ENCODE results near the gene ITPR2.
A peak's percentile ranks its signal among the peaks of the same experiment; 100 is the strongest.
"Not testable (repeated sequence)": the region's sequence is repeated elsewhere in the genome, so short reads cannot be mapped to it uniquely, and the experiment has no call there.

The ITPR2 gene

GRCh38 chr12:26683443-26683842 is 149.6 kb downstream of the ITPR2 start:
- no peak for DNase-seq (ENCODE audit: low read depth)
- no peak for TF ChIP-seq CTCF (conservative IDR thresholded peaks at IDR 0.05; ENCODE audit: control insufficient read depth, insufficient read depth, low read depth, low read length)
- no peak overlapping the region for H3K4me3 ChIP-seq (ENCODE audit: control insufficient read depth, low read depth, low read length)

- DNase-seq (ENCODE audit: low read depth), result peak; percentile 79
- no peak overlapping the region for H3K4me3 ChIP-seq (ENCODE audit: control insufficient read depth, low read depth, low read length)
- no peak for TF ChIP-seq CTCF (conservative IDR thresholded peaks at IDR 0.05; ENCODE audit: control insufficient read depth, insufficient read depth, low read depth, low read length)
Measured at GRCh38 chr12:26680727-26681455, 152.1 kb downstream of the ITPR2 start.

- H3K4me3 ChIP-seq (ENCODE audit: control insufficient read depth, low read depth, low read length), result no peak overlapping the region
- peak; percentile 29 for DNase-seq (ENCODE audit: low read depth)
- no peak for TF ChIP-seq CTCF (conservative IDR thresholded peaks at IDR 0.05; ENCODE audit: control insufficient read depth, insufficient read depth, low read depth, low read length)
Measured at GRCh38 chr12:26678697-26679660, 154.0 kb downstream of the ITPR2 start.

- not testable (repeated sequence) for DNase-seq (ENCODE audit: low read depth); H3K4me3 ChIP-seq (ENCODE audit: control insufficient read depth, low read depth, low read length)
Measured at GRCh38 chr12:26671487-26671886, 161.5 kb downstream of the ITPR2 start.

GRCh38 chr12:26668847-26669246 is 164.1 kb downstream of the ITPR2 start:
- H3K4me3 ChIP-seq (ENCODE audit: control insufficient read depth, low read depth, low read length), result no peak overlapping the region
- TF ChIP-seq CTCF (conservative IDR thresholded peaks at IDR 0.05; ENCODE audit: control insufficient read depth, insufficient read depth, low read depth, low read length), result no peak
- peak; percentile 12 for DNase-seq (ENCODE audit: low read depth)

GRCh38 chr12:26668230-26668629 is 164.8 kb downstream of the ITPR2 start:
- no peak for DNase-seq (ENCODE audit: low read depth)
- TF ChIP-seq CTCF (conservative IDR thresholded peaks at IDR 0.05; ENCODE audit: control insufficient read depth, insufficient read depth, low read depth, low read length), result no peak
- H3K4me3 ChIP-seq (ENCODE audit: control insufficient read depth, low read depth, low read length), result no peak overlapping the region

GRCh38 chr12:26666286-26666685 is 166.7 kb downstream of the ITPR2 start:
- H3K4me3 ChIP-seq (ENCODE audit: control insufficient read depth, low read depth, low read length), result no peak overlapping the region
- no peak for TF ChIP-seq CTCF (conservative IDR thresholded peaks at IDR 0.05; ENCODE audit: control insufficient read depth, insufficient read depth, low read depth, low read length)
- no peak for DNase-seq (ENCODE audit: low read depth)

Measured in fibroblast of mammary gland (primary cell).